ENCODE data around the gene SCN2B. TPM values are rescaled to one million over a fixed set of nuclear protein-coding genes. Genes with fewer than 3 reads are reported as not detected.

Gene SCN2B
- total RNA-seq, 1 donor from 2014 or later: 24.9 TPM

DNA sequence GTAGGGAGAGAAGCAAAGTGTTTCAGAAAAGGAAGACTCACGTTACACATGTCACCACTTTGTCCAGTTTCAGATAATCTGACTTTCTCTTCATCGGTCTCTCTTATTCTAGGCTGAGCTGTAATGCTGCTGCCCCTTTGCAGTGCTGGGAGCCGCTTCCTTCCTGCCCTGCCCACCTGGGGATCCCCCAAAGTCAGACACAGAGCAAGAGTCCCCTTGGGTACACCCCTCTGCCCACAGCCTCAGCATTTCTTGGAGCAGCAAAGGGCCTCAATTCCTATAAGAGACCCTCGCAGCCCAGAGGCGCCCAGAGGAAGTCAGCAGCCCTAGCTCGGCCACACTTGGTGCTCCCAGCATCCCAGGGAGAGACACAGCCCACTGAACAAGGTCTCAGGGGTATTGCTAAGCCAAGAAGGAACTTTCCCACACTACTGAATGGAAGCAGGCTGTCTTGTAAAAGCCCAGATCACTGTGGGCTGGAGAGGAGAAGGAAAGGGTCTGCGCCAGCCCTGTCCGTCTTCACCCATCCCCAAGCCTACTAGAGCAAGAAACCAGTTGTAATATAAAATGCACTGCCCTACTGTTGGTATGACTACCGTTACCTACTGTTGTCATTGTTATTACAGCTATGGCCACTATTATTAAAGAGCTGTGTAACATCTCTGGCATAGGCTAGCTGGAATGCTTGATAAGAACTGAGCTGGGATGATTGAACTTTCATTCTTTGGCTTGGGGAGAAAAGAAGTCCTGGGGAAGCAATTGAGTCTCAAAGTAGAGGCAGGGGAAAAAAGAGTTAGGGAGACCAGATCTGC is 58.4 kb downstream of the SCN2B start:
- Histone ChIP-seq H3K27ac (replicated peaks) (peak overlapping the region; percentile 69), H3K4me3 (no peak overlapping the region), H3K9me3 (replicated peaks) (no peaks in the 10 kb centered on the region), H3K4me1 (peaks cover 22% of the 10 kb centered on the region), H3K27me3 (ENCODE audit: low read depth) (no peaks in the 10 kb centered on the region), H3K36me3 (no peaks in the 10 kb centered on the region)
- intact Hi-C loops (cut with micrococcal nuclease): no loop called here
- TF ChIP-seq, protein P1, sequence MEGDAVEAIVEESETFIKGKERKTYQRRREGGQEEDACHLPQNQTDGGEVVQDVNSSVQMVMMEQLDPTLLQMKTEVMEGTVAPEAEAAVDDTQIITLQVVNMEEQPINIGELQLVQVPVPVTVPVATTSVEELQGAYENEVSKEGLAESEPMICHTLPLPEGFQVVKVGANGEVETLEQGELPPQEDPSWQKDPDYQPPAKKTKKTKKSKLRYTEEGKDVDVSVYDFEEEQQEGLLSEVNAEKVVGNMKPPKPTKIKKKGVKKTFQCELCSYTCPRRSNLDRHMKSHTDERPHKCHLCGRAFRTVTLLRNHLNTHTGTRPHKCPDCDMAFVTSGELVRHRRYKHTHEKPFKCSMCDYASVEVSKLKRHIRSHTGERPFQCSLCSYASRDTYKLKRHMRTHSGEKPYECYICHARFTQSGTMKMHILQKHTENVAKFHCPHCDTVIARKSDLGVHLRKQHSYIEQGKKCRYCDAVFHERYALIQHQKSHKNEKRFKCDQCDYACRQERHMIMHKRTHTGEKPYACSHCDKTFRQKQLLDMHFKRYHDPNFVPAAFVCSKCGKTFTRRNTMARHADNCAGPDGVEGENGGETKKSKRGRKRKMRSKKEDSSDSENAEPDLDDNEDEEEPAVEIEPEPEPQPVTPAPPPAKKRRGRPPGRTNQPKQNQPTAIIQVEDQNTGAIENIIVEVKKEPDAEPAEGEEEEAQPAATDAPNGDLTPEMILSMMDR (IDR thresholded peaks at IDR 0.05; ENCODE audit: borderline replicate concordance): no peak
- DNase-seq: no peak

DNA sequence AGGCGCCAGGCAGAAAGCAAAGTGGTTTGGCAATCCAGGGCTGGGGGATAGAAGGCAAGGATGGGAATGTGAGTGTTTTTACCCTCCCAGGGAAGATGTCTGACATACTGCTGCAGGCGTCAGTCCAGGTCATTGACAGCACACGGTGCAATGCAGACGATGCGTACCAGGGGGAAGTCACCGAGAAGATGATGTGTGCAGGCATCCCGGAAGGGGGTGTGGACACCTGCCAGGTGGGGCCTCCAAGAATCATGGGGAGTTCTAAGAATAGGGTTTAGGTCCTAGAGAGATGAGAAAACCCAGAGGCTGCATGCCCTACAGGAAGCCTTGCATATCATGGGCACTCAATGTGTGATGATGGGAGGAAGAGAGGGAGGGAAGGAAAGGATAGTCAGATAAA is 61.4 kb downstream of the SCN2B start:
- Histone ChIP-seq H3K9me3 (replicated peaks) (no peaks in the 10 kb centered on the region), H3K4me3 (no peak overlapping the region), H3K36me3 (no peaks in the 10 kb centered on the region), H3K27me3 (ENCODE audit: low read depth) (no peaks in the 10 kb centered on the region), H3K27ac (replicated peaks) (no peak overlapping the region), H3K4me1 (peaks cover 22% of the 10 kb centered on the region)
- TF ChIP-seq, protein P1 (IDR thresholded peaks at IDR 0.05; ENCODE audit: borderline replicate concordance): no peak
- DNase-seq: no peak
- intact Hi-C loops (cut with micrococcal nuclease): no loop called here

DNA sequence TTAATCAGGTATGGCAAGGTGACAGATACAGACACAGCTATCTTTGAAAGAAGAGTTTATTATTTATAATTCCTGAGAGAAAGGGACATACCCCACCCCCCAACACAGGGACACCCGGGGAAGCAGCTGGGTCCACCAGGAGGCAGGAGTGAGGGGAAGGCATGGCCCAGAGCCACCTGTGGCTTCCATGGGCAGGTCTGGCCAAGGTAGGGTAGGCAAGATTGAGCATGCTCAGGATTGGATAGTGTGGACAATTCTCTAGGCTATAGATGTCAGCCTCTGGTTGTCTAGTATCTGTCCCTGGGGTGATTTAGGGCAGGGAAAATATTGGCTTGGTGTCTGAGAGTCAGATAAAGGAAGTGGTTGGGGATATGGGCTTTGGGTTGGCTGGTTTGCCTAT is 62.2 kb downstream of the SCN2B start:
- no peaks in the 10 kb centered on the region for H3K36me3 ChIP-seq
- TF ChIP-seq, protein P1 (IDR thresholded peaks at IDR 0.05; ENCODE audit: borderline replicate concordance): no peak
- H3K27me3 ChIP-seq (ENCODE audit: low read depth): no peaks in the 10 kb centered on the region
- no peak for DNase-seq
- no peaks in the 10 kb centered on the region for H3K9me3 ChIP-seq (replicated peaks)
- peaks cover 29% of the 10 kb centered on the region for H3K4me1 ChIP-seq
- intact Hi-C loops (cut with micrococcal nuclease): no loop called here
- H3K4me3 ChIP-seq: no peak overlapping the region
- H3K27ac ChIP-seq (replicated peaks): no peak overlapping the region

DNA sequence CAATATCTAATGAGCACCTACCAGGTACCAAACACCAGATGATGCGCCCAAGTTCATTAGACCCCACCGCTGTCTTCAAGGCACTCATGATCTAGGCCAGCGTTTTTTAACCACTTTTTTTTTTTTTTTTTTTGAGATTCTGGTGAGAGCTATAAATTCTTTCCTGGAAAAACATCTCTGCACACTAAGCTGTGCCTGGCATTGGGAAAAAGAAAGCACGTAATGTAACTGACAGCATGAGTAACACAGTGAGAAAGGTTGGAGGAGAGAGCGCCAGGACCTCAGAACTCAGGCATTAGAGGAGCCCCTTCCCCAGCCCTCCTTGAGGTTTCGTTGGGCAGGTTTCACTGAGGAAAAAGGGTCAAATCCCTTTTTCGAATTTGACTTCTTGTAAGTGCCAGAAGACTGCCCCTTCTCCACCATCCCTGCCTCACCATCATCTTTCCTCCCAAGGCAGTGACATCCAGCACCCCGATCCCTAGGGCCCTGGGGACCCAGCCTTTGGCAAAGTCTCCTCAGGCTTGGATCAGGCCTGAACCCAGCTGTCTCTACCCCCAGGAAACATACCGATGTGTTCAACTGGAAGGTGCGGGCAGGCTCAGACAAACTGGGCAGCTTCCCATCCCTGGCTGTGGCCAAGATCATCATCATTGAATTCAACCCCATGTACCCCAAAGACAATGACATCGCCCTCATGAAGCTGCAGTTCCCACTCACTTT is 63.6 kb downstream of the SCN2B start:
- no peaks in the 10 kb centered on the region for H3K36me3 ChIP-seq
- H3K27me3 ChIP-seq (ENCODE audit: low read depth): no peaks in the 10 kb centered on the region
- DNase-seq: no peak
- no peaks in the 10 kb centered on the region for H3K9me3 ChIP-seq (replicated peaks)
- no peak overlapping the region for H3K27ac ChIP-seq (replicated peaks)
- TF ChIP-seq, protein P1 (IDR thresholded peaks at IDR 0.05; ENCODE audit: borderline replicate concordance): no peak
- intact Hi-C loops (cut with micrococcal nuclease): no loop called here
- no peak overlapping the region for H3K4me3 ChIP-seq
- peaks cover 29% of the 10 kb centered on the region for H3K4me1 ChIP-seq

Other genes with a start within 250 kb of the SCN2B start
- not detected for gene TMPRSS13, start 247.2 kb downstream of the SCN2B start, total RNA-seq
- gene IL10RA, start 190.2 kb downstream of the SCN2B start, total RNA-seq: 5.0 TPM
- 0.30 TPM for gene TMPRSS4, start 99.6 kb downstream of the SCN2B start, total RNA-seq
- gene SMIM35, start 89.7 kb downstream of the SCN2B start, total RNA-seq: not detected
- gene SCN4B, start 23.8 kb downstream of the SCN2B start, total RNA-seq: 12.9 TPM
- 2.9 TPM for gene JAML, start 48.4 kb upstream of the SCN2B start, total RNA-seq
- gene MPZL3, start 75.7 kb upstream of the SCN2B start, total RNA-seq: 2.7 TPM
- gene MPZL2, start 87.7 kb upstream of the SCN2B start, total RNA-seq: 13.4 TPM
- gene CD3E, start 128.1 kb upstream of the SCN2B start, total RNA-seq: 0.60 TPM
- not detected for gene CD3D, start 166.1 kb upstream of the SCN2B start, total RNA-seq
- 0.16 TPM for gene CD3G, start 167.7 kb upstream of the SCN2B start, total RNA-seq
- 32.6 TPM for gene UBE4A, start 183.0 kb upstream of the SCN2B start, total RNA-seq
- gene ATP5MG, start 225.0 kb upstream of the SCN2B start, total RNA-seq: 854 TPM